ENCODE measurements around the gene TGM4. TPM values are rescaled to one million over a fixed set of nuclear protein-coding genes. Genes with fewer than 3 reads are reported as not detected.

TGM4 gene
- total and polyA plus RNA-seq, 3 donors from 2014 or later, result 0.68 to 1.4 (median 1.1) TPM

- 0 to 1% methylated on average over 17 to 18 of the region's 25 CpGs for WGBS, 2 donors
- Histone ChIP-seq H3K4me1 (no peaks in the 10 kb centered on the region), H3K27me3 (no peaks in the 10 kb centered on the region), H3K4me3 (peak overlapping the region; percentile 64 to 80), H3K27ac (peak overlapping the region in 1 of 2 donors; percentile 89), H3K9me3 (no peaks in the 10 kb centered on the region), H3K36me3 (ENCODE audit: low read depth, missing control alignments) (no peaks in the 10 kb centered on the region)
- no peak for TF ChIP-seq POLR2A (IDR thresholded peaks at IDR 0.05)
- no peak for TF ChIP-seq CTCF (IDR thresholded peaks at IDR 0.05)
- intact Hi-C loops (cut with DNase I; ENCODE audit: low total_unique reads), result no loop called here
- DNase-seq, result peak; percentile 30
These were observed 12.2 kb upstream of the TGM4 start for GRCh38 chr3:44862226-44862637.

- WGBS, 2 donors, result 93 to 95% methylated on average over 5 to 7 of the region's 7 CpGs
- TF ChIP-seq POLR2A (IDR thresholded peaks at IDR 0.05) (no peak), CTCF (IDR thresholded peaks at IDR 0.05) (no peak)
- no peak for DNase-seq
- H3K27ac ChIP-seq, result no peak overlapping the region
- no peaks in the 10 kb centered on the region for H3K4me1 ChIP-seq
- no peaks in the 10 kb centered on the region for H3K9me3 ChIP-seq
- intact Hi-C loops (cut with DNase I; ENCODE audit: low total_unique reads), result no loop called here
- no peak overlapping the region for H3K4me3 ChIP-seq
- no peaks in the 10 kb centered on the region for H3K27me3 ChIP-seq
- no peaks in the 10 kb centered on the region for H3K36me3 ChIP-seq (ENCODE audit: low read depth, missing control alignments)
These were observed 9.0 kb upstream of the TGM4 start for GRCh38 chr3:44865272-44866035.

GRCh38 chr3:44867421-44868111 is 6.8 kb upstream of the TGM4 start:
- no peaks in the 10 kb centered on the region for H3K36me3 ChIP-seq (ENCODE audit: low read depth, missing control alignments)
- DNase-seq, result no peak
- no peak overlapping the region for H3K27ac ChIP-seq
- TF ChIP-seq POLR2A (IDR thresholded peaks at IDR 0.05), result no peak
- H3K4me3 ChIP-seq, result no peak overlapping the region
- WGBS, 2 donors, result 88 to 93% methylated on average over 6 to 7 of the region's 7 CpGs
- no peaks in the 10 kb centered on the region for H3K9me3 ChIP-seq
- intact Hi-C loops (cut with DNase I; ENCODE audit: low total_unique reads), result no loop called here
- H3K27me3 ChIP-seq, result no peaks in the 10 kb centered on the region
- H3K4me1 ChIP-seq, result no peaks in the 10 kb centered on the region

GRCh38 chr3:44870375-44871061 is 3.9 kb upstream of the TGM4 start:
- WGBS, 2 donors, result 78 to 85% methylated on average over 8 of the region's 8 CpGs
- no peak for DNase-seq
- Histone ChIP-seq H3K27me3 (no peaks in the 10 kb centered on the region), H3K36me3 (ENCODE audit: low read depth, missing control alignments) (no peaks in the 10 kb centered on the region), H3K27ac (no peak overlapping the region), H3K4me3 (no peak overlapping the region), H3K9me3 (no peaks in the 10 kb centered on the region), H3K4me1 (no peaks in the 10 kb centered on the region)
- intact Hi-C loops (cut with DNase I; ENCODE audit: low total_unique reads), result no loop called here
- TF ChIP-seq CTCF (IDR thresholded peaks at IDR 0.05) (no peak), POLR2A (IDR thresholded peaks at IDR 0.05) (no peak)

- Histone ChIP-seq H3K27me3 (no peaks in the 10 kb centered on the region), H3K4me3 (no peak overlapping the region), H3K9me3 (no peaks in the 10 kb centered on the region), H3K27ac (no peak overlapping the region), H3K4me1 (no peaks in the 10 kb centered on the region), H3K36me3 (ENCODE audit: low read depth, missing control alignments) (no peaks in the 10 kb centered on the region)
- intact Hi-C loops (cut with DNase I; ENCODE audit: low total_unique reads), result no loop called here
- 73 to 79% methylated on average over 3 of the region's 3 CpGs for WGBS, 2 donors
- no peak for DNase-seq
- TF ChIP-seq CTCF (IDR thresholded peaks at IDR 0.05) (no peak), POLR2A (IDR thresholded peaks at IDR 0.05) (no peak)
These were observed 1.2 kb downstream of the TGM4 start for GRCh38 chr3:44875596-44875995.

Data from testis (tissue), 3 donors.